Large intestine (tissue), 12 donors: Measurements from ENCODE around the gene ARL16. TPM values are rescaled to one million over a fixed set of nuclear protein-coding genes. Genes with fewer than 3 reads are reported as not detected.
A peak's percentile ranks its signal among the peaks of the same experiment; 100 is the strongest.

Experiments used
- DNase-seq, 2 donors: peaks; one replicate each; pipeline versions ENCODE4 v3.0.0 to v3.0.0-alpha.2; 2013
- H3K27ac ChIP-seq: one replicate; pipeline ENCODE4 v1.5.1; 2013; ENCODE audit warnings: low read length
- H3K27me3 ChIP-seq: 2 replicates; pipeline ENCODE4 v1.6.1; 2013; ENCODE audit warnings: low read length; ENCODE audit not compliant: control insufficient read depth, insufficient read depth
- H3K36me3 ChIP-seq: 2 replicates; pipeline ENCODE4 v1.6.1; 2013; ENCODE audit warnings: low read length; ENCODE audit not compliant: control insufficient read depth, insufficient read depth
- H3K4me1 ChIP-seq: one replicate; pipeline ENCODE4 v1.6.1; 2013; ENCODE audit warnings: low read length; ENCODE audit not compliant: control insufficient read depth, insufficient read depth
- H3K4me3 ChIP-seq: one replicate; pipeline ENCODE4 v1.5.1; 2013; ENCODE audit warnings: low read length
- H3K9me3 ChIP-seq: one replicate; pipeline ENCODE4 v1.6.1; 2013; ENCODE audit warnings: mild to moderate bottlenecking, low read depth, low read length, moderate library complexity; ENCODE audit not compliant: control insufficient read depth
- WGBS: methylation state at CpG from one replicate; pipeline ENCODE4 v1.1.5; 2013; ENCODE audit warnings: low lambda C conversion rate; ENCODE audit not compliant: insufficient coverage; 5-methylcytosine and 5-hydroxymethylcytosine counted together
- long read RNA-seq, 11 donors: transcript quantifications; one replicate each; lab custom pipeline, GENCODE V29; 2026
- polyA plus RNA-seq: library from polyadenylated mRNA; unstranded; fragments of 120-200 nt; gene quantifications from one replicate; pipeline ENCODE4 v1.2.1, GENCODE V29; 2013

Gene ARL16, protein sequence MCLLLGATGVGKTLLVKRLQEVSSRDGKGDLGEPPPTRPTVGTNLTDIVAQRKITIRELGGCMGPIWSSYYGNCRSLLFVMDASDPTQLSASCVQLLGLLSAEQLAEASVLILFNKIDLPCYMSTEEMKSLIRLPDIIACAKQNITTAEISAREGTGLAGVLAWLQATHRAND
- 44.8 TPM for polyA plus RNA-seq
- long read RNA-seq, donor 1, partial matches to known transcripts: 0 of 8 reads
- long read RNA-seq, donor 1, other reads (novel, unspliced or antisense): 0 of 8 reads
- long read RNA-seq, donor 2, transcript ARL16-201 (5 exons, 1,227 nt): major isoform, 11 of 26 reads
- long read RNA-seq, donor 2, transcript ARL16-204 (5 exons, 1,526 nt): minor isoform, 6 of 26 reads
- long read RNA-seq, donor 2, partial matches to known transcripts: 5 of 26 reads
- long read RNA-seq, donor 2, other reads (novel, unspliced or antisense): 0 of 26 reads
- long read RNA-seq, donor 3: 0 reads
- long read RNA-seq, donor 4, partial matches to known transcripts: 0 of 1 reads
- long read RNA-seq, donor 4, other reads (novel, unspliced or antisense): 0 of 1 reads
- long read RNA-seq, donor 5, transcript ARL16-201 (5 exons, 1,227 nt): major isoform, 7 of 10 reads
- long read RNA-seq, donor 5, partial matches to known transcripts: 0 of 10 reads
- long read RNA-seq, donor 5, other reads (novel, unspliced or antisense): 0 of 10 reads
- long read RNA-seq, donor 6, transcript ARL16-201 (5 exons, 1,227 nt): major isoform, 8 of 13 reads
- long read RNA-seq, donor 6, partial matches to known transcripts: 0 of 13 reads
- long read RNA-seq, donor 6, other reads (novel, unspliced or antisense): 0 of 13 reads
- long read RNA-seq, donor 7, partial matches to known transcripts: 0 of 7 reads
- long read RNA-seq, donor 7, other reads (novel, unspliced or antisense): 0 of 7 reads
- long read RNA-seq, donor 8, transcript ARL16-201 (5 exons, 1,227 nt): major isoform, 16 of 29 reads
- long read RNA-seq, donor 8, partial matches to known transcripts: 5 of 29 reads
- long read RNA-seq, donor 8, other reads (novel, unspliced or antisense): 0 of 29 reads
- long read RNA-seq, donor 9, transcript ARL16-204 (5 exons, 1,526 nt): minor isoform, 5 of 16 reads
- long read RNA-seq, donor 9, transcript ARL16-201 (5 exons, 1,227 nt): major isoform, 9 of 16 reads
- long read RNA-seq, donor 9, partial matches to known transcripts: 0 of 16 reads
- long read RNA-seq, donor 9, other reads (novel, unspliced or antisense): 0 of 16 reads
- long read RNA-seq, donor 10, transcript ARL16-204 (5 exons, 1,526 nt): minor isoform, 5 of 31 reads
- long read RNA-seq, donor 10, transcript ARL16-201 (5 exons, 1,227 nt): major isoform, 10 of 31 reads
- long read RNA-seq, donor 10, partial matches to known transcripts: 7 of 31 reads
- long read RNA-seq, donor 10, other reads (novel, unspliced or antisense): 0 of 31 reads
- long read RNA-seq, donor 11, partial matches to known transcripts: 0 of 6 reads
- long read RNA-seq, donor 11, other reads (novel, unspliced or antisense): 0 of 6 reads

DNA sequence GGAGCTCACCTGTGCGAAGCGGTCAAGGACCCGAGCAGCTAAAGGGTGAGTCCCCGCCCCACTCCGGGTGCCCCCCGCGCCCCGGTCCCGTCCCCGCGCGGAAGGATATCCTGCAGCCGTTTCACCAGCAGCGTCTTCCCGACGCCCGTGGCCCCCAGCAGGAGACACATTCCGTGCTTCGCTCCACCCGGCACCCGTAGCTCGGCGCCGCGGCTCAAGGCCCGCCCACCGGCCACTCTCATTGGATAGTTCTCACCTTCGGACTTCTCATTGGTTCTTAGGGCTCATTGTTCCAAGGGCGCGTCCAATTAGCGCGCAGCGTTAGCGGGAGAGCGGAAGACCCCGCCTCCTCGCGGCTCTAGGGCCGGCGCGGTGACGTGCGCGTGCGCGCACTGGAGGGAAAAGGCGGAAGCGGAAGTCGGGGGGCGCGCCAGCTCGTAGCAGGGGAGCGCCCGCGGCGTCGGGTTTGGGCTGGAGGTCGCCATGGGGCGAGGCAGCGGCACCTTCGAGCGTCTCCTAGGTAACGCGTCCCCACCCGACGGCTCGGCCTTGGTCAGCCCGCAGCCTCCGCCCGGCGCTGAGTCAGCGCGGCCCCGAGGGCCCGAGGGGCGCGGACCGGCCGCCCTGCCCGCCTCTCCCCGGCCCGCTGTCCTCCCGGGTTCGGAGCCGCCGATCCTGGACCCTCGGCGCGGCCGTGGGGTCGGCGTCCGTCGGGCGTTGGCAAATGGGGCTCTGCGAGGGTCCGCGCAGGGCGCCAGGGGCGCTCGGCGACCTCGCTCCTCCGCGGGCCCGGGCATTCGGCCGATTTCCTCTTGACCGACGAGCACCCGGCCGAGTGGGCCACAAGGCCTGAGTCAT, at the start of gene ARL16, which contains the start of gene HGS:
Gene ARL16 (minus strand): TSS at position 214 of the 858 bp plus-strand sequence. CDS start 44 bp downstream, at position 170.
Gene HGS (plus strand): TSS at position 428 of the 858 bp plus-strand sequence. CDS start 56 bp downstream, at position 484.
- Histone ChIP-seq H3K4me1 (peaks cover 15% of the 10 kb centered on the region), H3K9me3 (no peaks in the 10 kb centered on the region), H3K4me3 (peak within 1 kb of the TSS; percentile 86), H3K27me3 (no peaks in the 10 kb centered on the region), H3K36me3 (peaks cover 42% of the 10 kb centered on the region), H3K27ac (no peak within 1 kb of the TSS)
- peak; percentile 99 for DNase-seq
- WGBS: no CpG with 5 or more reads among the region's 112 CpGs

DNA sequence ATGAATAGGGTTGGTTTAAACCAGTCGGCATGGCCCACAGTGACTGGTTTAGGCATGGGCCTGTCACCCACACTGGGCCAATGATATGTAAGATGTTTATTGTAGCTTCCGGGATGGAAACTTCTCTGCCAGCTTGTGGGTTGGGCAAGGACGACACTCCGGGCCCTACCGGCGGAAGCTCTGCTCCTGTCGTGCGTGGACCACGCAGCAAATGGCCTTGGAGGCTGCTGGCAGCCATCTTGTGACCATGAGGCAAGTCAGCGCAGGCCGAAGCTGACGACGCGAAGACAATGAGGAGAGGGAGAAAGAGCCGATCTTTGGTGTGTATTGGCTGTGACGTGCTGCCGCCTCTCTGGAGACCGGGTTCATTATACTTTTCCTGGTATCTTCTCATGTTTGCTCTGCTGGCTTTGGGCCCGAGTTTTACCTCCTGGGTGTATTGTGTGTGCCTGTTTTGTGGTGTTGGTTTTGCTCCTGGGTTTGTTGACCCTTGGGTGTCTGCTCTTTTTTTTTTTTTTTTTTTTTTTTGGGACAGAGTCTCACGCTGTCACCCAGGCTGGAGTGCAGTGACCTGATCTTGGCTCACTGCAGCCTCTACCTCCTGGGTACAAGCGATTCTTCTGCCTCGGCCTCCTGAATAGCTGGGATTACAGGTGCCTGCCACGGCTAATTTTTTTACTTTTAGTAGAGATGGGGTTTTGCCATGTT, 43.9 kb upstream of the ARL16 start:
- Histone ChIP-seq H3K36me3 (no peaks in the 10 kb centered on the region), H3K27ac (no peak overlapping the region), H3K4me1 (peaks cover 7% of the 10 kb centered on the region), H3K27me3 (peaks cover 8% of the 10 kb centered on the region), H3K4me3 (no peak overlapping the region), H3K9me3 (no peaks in the 10 kb centered on the region)
- WGBS: no CpG with 5 or more reads among the region's 23 CpGs
- DNase-seq: no peak

DNA sequence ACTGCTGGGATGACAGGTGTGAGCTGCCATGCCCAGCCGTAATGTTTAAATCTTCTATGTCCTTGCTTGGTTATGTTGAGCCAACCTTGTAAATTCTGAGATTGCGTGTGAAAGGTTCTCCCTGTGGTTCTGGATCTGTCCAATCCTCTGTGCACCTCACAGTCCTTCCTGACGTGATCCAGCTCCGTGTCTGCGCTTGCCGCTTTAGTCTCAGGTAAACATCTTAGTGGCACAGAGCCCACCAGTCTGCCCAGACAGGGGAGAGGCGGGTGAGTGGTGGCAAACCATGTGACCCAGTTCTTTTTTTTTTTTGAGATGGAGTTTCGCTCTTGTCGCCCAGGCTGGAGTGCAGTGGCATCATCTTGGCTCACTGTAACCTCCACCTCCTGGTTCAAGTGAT, 42.4 kb upstream of the ARL16 start:
- no peak overlapping the region for H3K27ac ChIP-seq
- no peaks in the 10 kb centered on the region for H3K36me3 ChIP-seq
- DNase-seq: no peak
- no peak overlapping the region for H3K4me3 ChIP-seq
- H3K9me3 ChIP-seq: no peaks in the 10 kb centered on the region
- peaks cover 12% of the 10 kb centered on the region for H3K4me1 ChIP-seq
- 80% methylated on average over 1 of the region's 9 CpGs for WGBS
- H3K27me3 ChIP-seq: no peaks in the 10 kb centered on the region

DNA sequence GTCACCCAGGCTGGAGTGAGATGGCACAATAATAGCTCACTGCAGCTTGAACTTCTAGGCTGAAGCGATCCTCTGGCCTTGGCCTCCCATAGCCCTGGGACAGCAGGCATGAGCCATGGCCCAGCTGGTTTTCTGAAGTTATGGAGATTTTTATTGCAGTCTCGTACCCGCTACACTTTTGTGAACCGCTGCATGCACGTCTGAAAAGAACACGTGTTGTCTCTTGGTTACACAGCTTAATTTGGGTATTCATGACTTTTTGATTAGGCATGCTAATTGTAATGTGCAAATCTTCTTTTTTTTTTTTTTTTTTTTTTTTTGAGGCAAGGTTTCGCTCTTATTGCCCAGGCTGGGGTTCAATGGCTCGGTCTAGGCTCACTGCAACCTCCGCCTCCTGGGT, 41.8 kb upstream of the ARL16 start:
- Histone ChIP-seq H3K27ac (no peak overlapping the region), H3K27me3 (no peaks in the 10 kb centered on the region), H3K36me3 (no peaks in the 10 kb centered on the region), H3K9me3 (no peaks in the 10 kb centered on the region), H3K4me1 (peaks cover 12% of the 10 kb centered on the region), H3K4me3 (no peak overlapping the region)
- no peak for DNase-seq
- no CpG with 5 or more reads among the region's 9 CpGs for WGBS

DNA sequence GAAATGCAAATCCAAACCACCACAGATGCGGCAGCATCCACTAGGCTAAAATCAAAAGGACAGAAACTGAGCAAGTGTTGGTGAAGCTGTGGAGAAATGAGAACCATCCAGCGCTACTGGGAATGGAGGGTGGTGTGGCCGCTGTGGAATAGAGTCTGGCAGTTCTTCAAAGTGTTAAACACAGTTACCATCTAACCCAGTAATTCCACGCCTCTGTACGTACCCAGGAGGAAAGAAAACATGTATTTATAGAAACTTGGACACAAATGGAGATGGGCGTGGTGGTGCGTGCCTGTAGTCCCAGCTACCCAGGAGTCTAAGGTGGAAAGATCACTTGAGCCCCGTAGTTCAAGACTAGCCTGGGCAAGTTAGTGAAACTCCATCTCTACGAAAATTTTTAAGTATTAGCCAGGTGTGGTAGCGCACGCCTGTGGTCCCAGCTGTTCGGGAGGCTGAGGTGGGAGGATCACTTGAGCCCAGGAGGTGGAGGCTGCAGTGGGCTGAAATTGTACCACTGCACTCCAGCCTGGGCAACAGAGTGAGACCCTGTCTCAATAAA, 40.1 kb upstream of the ARL16 start:
- DNase-seq: no peak

DNA sequence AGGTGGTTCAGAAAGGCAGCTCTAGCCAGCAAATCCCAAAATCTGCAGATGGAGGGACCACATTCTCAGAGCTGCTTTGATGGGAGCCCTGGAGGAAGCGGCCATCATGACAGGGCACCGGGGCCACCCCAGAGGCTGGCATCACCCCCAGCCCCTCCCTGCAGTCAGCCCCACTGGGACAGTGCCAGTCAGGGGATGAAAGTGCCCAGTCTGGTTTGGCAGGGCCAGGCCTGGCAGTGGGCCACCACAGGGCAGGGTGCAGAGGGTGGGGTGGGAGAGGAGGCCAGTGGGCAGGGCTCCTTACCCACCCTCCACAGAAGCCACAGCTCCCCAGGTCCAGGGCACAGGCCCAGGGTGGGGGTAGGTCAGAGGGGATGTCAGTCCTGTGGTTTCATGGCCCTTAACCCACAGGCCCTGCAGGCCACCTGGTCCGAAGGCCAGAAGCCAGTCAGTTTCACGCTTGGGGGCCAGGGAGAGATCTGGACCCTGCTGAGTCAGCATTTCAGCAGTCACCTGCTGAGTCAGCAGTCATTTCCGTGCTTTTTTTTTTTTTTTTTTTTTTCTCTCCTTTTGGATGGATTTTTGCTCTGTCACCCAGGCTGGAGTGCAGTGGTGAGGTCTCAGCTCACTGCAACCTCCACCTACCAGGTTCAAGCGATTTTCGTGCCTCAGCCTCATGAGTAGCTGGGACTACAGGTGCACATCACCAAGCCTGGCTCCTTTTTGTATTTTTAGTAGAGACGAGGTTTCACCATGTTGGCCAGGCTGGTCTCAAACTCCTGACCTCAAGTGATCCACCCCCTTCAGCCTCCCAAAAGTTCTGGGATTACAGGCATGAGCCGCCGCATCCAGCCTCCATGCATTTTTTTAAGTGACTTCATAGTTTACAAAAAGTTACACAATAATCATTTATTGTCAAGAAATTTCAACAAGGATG, 38.9 kb upstream of the ARL16 start:
- H3K9me3 ChIP-seq: no peaks in the 10 kb centered on the region
- no peak overlapping the region for H3K27ac ChIP-seq
- H3K4me3 ChIP-seq: no peak overlapping the region
- H3K27me3 ChIP-seq: no peaks in the 10 kb centered on the region
- H3K36me3 ChIP-seq: peaks cover 7% of the 10 kb centered on the region
- WGBS: 0% methylated on average over 1 of the region's 10 CpGs
- peaks cover 12% of the 10 kb centered on the region for H3K4me1 ChIP-seq
- peak in 1 of 2 donors; percentile 41 for DNase-seq

More for the DNA sequence above, 40.1 kb upstream of the ARL16 start:
- H3K27me3 ChIP-seq: no peaks in the 10 kb centered on the region
- H3K4me3 ChIP-seq: no peak overlapping the region
- peaks cover 12% of the 10 kb centered on the region for H3K4me1 ChIP-seq
- no peak overlapping the region for H3K27ac ChIP-seq
- 82% methylated on average over 2 of the region's 12 CpGs for WGBS
- H3K9me3 ChIP-seq: no peaks in the 10 kb centered on the region
- H3K36me3 ChIP-seq: peaks cover 4% of the 10 kb centered on the region

DNA sequence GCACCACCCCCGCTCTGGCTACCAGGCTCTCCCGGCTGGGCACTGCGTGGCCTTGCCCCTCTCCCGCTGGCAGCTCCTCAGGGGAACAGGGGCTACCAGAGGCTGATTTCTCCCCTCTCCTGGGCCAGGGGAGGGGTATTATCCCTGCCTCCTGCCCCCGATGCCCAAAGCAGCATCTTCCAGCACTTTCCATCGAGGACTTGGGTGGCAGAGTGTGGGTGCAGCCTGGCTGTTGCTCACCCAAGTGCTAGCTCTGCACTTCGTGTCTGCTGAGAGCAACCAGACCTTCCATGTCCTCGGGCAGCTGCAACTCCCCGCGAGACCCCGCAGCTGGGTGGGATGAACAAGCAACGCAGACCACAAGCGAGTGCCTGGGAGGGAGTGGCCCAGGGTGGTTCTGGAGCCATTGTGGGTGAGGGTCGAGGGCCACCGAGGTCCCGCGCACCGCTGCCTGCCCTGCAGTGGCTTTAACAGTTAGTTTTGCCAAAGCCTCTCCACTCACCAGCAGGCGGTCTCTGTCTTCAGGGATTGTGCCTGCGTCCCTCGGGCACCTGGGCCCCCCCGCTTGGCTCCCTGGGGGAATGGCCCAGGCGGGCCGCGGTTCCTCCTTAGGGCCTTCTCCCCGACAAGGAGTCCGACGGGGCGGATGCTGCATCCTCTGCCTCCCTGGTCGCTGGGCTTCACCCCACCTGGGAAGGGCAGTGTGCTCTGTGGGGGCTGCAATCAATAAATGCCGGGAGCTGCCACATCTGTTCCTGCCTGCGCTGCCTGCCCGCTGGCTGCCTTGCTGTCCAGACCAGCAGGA, 36.9 kb upstream of the ARL16 start:
- Histone ChIP-seq H3K27ac (no peak overlapping the region), H3K36me3 (peaks cover 16% of the 10 kb centered on the region)

More for the DNA sequence above, 36.9 kb upstream of the ARL16 start:
- Histone ChIP-seq H3K4me1 (peaks cover 12% of the 10 kb centered on the region), H3K4me3 (no peak overlapping the region), H3K9me3 (no peaks in the 10 kb centered on the region), H3K27me3 (no peaks in the 10 kb centered on the region)
- no CpG with 5 or more reads among the region's 33 CpGs for WGBS
- no peak for DNase-seq
